Heart left ventricle (tissue), 13 donors: ENCODE measurements around the gene LAMB2.

Experiments
- CTCF ChIP-seq, 12 donors: fragments of 200-600 bp; sonication (generic) in 4 of 12; IDR thresholded peaks; one replicate each; pipeline versions ENCODE4 v1.5.0 to v1.8.0; 2018 to 2022; ENCODE audit warnings: antibody characterized with exemption in 12 of 12, mild to moderate bottlenecking in 5 of 12
- POLR2A ChIP-seq, 2 donors: fragments of 450-650 bp; IDR thresholded peaks; one replicate each; pipeline ENCODE4 v1.6.1; 2017; ENCODE audit warnings: antibody characterized with exemption in 2 of 2, mild to moderate bottlenecking in 2 of 2, moderate library complexity in 2 of 2
- donor health status: ischemic (EF 13 %, LVEDD 7.1; RV severe dilation, severe dysfunction).
- donor health status: DM: no; HTN: yes; CAD: no.
- donor health status: DM: no; HTN: no; CAD: no.
- donor health status: ischemic (EF 25% LVEDD 6.9; RV normal size, moderate dysfunction).
- donor health status: ischemic (EF 25% LVEDD 5.7; RV mildly dilated, moderate dysfunction).
- donor health status: ischemic (EF 35%, LVEDD 5.7; RV mildly dilated, moderate dysfunction).
- donor health status: nonischemic (EF 11% LVEDD 7.7; RV severe dilation, severe dysfunction).
- donor health status: DM: yes; HTN: yes; CAD: no.
- donor health status: PGD.
- donor health status: ischemic (EF 29% LVEDD 5.4; RV normal size, mild dysfunction).
- donor health status: nonischemic (EF 23%, LVEDD 6.1; RV moderate dilation, normal function).

- TF ChIP-seq CTCF (IDR thresholded peaks at IDR 0.05), result no peak
- TF ChIP-seq POLR2A (IDR thresholded peaks at IDR 0.05), result no peak
These were observed 20.6 kb upstream of the LAMB2 start for GRCh38 chr3:49153349-49153912.
